K562 treated with DMSO at 1 percent for 48 hours (cell line): ENCODE data around the gene KIF21A. TPM values are rescaled to one million over a fixed set of nuclear protein-coding genes. Genes with fewer than 3 reads are reported as not detected.

Source experiments
- total RNA-seq: library from RNA; unstranded; fragments of 300-600 nt; gene quantifications from 2 replicates; pipeline ENCODE4 v1.2.3, GENCODE V29; 2022; ENCODE audit warnings: low replicate concordance; ENCODE audit errors: extremely low read depth

The KIF21A gene, protein sequence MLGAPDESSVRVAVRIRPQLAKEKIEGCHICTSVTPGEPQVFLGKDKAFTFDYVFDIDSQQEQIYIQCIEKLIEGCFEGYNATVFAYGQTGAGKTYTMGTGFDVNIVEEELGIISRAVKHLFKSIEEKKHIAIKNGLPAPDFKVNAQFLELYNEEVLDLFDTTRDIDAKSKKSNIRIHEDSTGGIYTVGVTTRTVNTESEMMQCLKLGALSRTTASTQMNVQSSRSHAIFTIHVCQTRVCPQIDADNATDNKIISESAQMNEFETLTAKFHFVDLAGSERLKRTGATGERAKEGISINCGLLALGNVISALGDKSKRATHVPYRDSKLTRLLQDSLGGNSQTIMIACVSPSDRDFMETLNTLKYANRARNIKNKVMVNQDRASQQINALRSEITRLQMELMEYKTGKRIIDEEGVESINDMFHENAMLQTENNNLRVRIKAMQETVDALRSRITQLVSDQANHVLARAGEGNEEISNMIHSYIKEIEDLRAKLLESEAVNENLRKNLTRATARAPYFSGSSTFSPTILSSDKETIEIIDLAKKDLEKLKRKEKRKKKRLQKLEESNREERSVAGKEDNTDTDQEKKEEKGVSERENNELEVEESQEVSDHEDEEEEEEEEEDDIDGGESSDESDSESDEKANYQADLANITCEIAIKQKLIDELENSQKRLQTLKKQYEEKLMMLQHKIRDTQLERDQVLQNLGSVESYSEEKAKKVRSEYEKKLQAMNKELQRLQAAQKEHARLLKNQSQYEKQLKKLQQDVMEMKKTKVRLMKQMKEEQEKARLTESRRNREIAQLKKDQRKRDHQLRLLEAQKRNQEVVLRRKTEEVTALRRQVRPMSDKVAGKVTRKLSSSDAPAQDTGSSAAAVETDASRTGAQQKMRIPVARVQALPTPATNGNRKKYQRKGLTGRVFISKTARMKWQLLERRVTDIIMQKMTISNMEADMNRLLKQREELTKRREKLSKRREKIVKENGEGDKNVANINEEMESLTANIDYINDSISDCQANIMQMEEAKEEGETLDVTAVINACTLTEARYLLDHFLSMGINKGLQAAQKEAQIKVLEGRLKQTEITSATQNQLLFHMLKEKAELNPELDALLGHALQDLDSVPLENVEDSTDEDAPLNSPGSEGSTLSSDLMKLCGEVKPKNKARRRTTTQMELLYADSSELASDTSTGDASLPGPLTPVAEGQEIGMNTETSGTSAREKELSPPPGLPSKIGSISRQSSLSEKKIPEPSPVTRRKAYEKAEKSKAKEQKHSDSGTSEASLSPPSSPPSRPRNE (N-terminal part only)
- total RNA-seq, result not detected in 2 replicates

GRCh38 chr12:39443081-39443928 lies at the start of gene KIF21A:
KIF21A (minus strand) TSS chr12:39443120; CDS start chr12:39442970, 150 bp downstream.

Other genes starting within 250 kb of the KIF21A start
- not detected in 2 replicates for gene ABCD2, start 176.7 kb upstream of the KIF21A start, total RNA-seq